Mucosa of rectum (tissue), 2 donors: ENCODE results near the gene OXSR1.

Experiments
- H3K27ac ChIP-seq, 2 donors: one replicate each; pipeline ENCODE4 v1.7.0; 2013; ENCODE audit warnings: inconsistent platforms in 2 of 2, low read depth in 2 of 2, low read length in 2 of 2
- H3K27me3 ChIP-seq, 2 donors: one replicate each; pipeline ENCODE4 v1.7.0; 2013; ENCODE audit warnings: low read length in 2 of 2; ENCODE audit not compliant: control insufficient read depth in 2 of 2, insufficient read depth in 2 of 2
- H3K36me3 ChIP-seq, 2 donors: one replicate each; pipeline ENCODE4 v1.7.0; 2013; ENCODE audit warnings: low read length in 2 of 2; ENCODE audit not compliant: control insufficient read depth in 2 of 2, insufficient read depth in 2 of 2
- H3K4me1 ChIP-seq, 2 donors: one replicate each; pipeline ENCODE4 v1.7.0; 2013; ENCODE audit warnings: low read length in 2 of 2, mild to moderate bottlenecking in 1 of 2; ENCODE audit not compliant: control insufficient read depth in 2 of 2, insufficient read depth in 2 of 2
- H3K4me3 ChIP-seq, 2 donors: one replicate each; pipeline ENCODE4 v1.7.0; 2013; ENCODE audit warnings: low read length in 2 of 2
- H3K9ac ChIP-seq, 2 donors: one replicate each; pipeline ENCODE4 v1.7.0; 2013; ENCODE audit warnings: low read length in 2 of 2, low read depth in 1 of 2, mild to moderate bottlenecking in 1 of 2
- H3K9me3 ChIP-seq, 2 donors: one replicate each; pipeline ENCODE4 v1.7.0; 2013; ENCODE audit warnings: low read length in 2 of 2; ENCODE audit not compliant: control insufficient read depth in 2 of 2
- donor health status: healthy.
- donor health status: Normal muscosa, but diverticular disease.

OXSR1 gene

GRCh38 chr3:38164952-38165721 is at the start of gene OXSR1:
Gene OXSR1, plus strand, starts transcription at chr3:38165537. Its CDS starts 340 bp downstream, at chr3:38165877.
- Histone ChIP-seq H3K4me1 (peaks cover 6 to 13% of the 10 kb centered on the region in 2 donors), H3K9ac (peak within 1 kb of the TSS; percentile 94 to 97), H3K9me3 (no peaks in the 10 kb centered on the region), H3K27me3 (no peaks in the 10 kb centered on the region), H3K36me3 (no peaks in the 10 kb centered on the region), H3K4me3 (peak within 1 kb of the TSS; percentile 87 to 90), H3K27ac (peak within 1 kb of the TSS; percentile 96 to 99)

DNA sequence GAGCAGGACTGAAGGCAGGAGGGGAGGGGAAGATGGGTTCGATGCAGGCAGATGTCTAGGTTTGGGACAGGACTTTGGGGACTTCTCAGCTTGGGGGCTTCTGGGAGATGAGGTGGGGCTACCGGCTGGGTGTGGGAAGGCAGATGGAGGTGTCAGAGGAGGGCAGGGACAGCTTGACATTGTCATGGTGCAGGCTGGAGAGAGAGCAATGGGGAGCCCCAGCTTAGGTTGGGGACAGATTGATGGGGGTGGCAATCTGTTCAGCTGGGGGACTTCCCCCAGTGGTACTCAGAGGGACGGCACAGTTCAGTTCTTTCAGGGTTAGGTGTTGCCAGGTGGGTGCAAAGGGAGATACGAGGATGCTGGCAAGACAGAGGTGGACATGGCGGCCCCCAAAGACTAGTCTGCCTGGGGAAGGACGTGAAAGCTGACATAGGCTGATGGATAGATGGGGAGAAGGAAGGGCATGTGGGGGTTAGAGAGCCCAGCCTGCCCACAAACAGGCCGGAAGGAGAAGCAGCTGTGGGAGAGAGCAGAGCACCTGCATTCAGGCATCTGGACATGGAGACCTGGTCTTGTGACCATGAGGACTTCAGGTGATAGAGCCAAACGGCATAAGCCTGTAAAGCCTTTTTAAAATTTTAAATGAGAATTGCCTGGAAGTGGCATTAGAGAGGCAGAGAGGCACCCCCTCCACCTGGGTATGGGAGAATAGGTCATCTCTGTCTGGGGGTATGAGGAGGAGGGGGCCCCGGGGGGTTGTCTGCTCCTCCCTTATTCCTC is 49.5 kb upstream of the OXSR1 start:
- H3K36me3 ChIP-seq = peaks cover 7 to 10% of the 10 kb centered on the region in 2 donors
- no peaks in the 10 kb centered on the region for H3K27me3 ChIP-seq
- H3K4me3 ChIP-seq = no peak overlapping the region
- H3K4me1 ChIP-seq = peaks cover 0 to 7% of the 10 kb centered on the region in 2 donors
- H3K27ac ChIP-seq = no peak overlapping the region
- H3K9me3 ChIP-seq = no peaks in the 10 kb centered on the region
- no peak overlapping the region for H3K9ac ChIP-seq

GRCh38 chr3:38116471-38117162 is 48.7 kb upstream of the OXSR1 start:
- no peak overlapping the region for H3K4me3 ChIP-seq
- peaks cover 0 to 7% of the 10 kb centered on the region in 2 donors for H3K4me1 ChIP-seq
- no peak overlapping the region for H3K9ac ChIP-seq
- no peak overlapping the region for H3K27ac ChIP-seq
- H3K36me3 ChIP-seq = peaks cover 14 to 18% of the 10 kb centered on the region in 2 donors
- H3K27me3 ChIP-seq = no peaks in the 10 kb centered on the region
- H3K9me3 ChIP-seq = no peaks in the 10 kb centered on the region

- Histone ChIP-seq H3K27ac (no peak overlapping the region), H3K4me3 (no peak overlapping the region), H3K9ac (no peak overlapping the region), H3K9me3 (no peaks in the 10 kb centered on the region), H3K36me3 (peaks cover 20 to 24% of the 10 kb centered on the region in 2 donors), H3K27me3 (no peaks in the 10 kb centered on the region), H3K4me1 (peaks cover 0 to 7% of the 10 kb centered on the region in 2 donors)
Observed at GRCh38 chr3:38117163-38117716, 48.1 kb upstream of the OXSR1 start.

GRCh38 chr3:38117748-38118420 is 47.5 kb upstream of the OXSR1 start:
- Histone ChIP-seq H3K36me3 (peaks cover 26 to 30% of the 10 kb centered on the region in 2 donors), H3K9me3 (no peaks in the 10 kb centered on the region), H3K4me3 (no peak overlapping the region), H3K4me1 (peaks cover 0 to 7% of the 10 kb centered on the region in 2 donors), H3K27me3 (no peaks in the 10 kb centered on the region), H3K27ac (no peak overlapping the region), H3K9ac (no peak overlapping the region)

GRCh38 chr3:38118421-38119247 is 46.7 kb upstream of the OXSR1 start:
- peaks cover 0 to 7% of the 10 kb centered on the region in 2 donors for H3K4me1 ChIP-seq
- no peaks in the 10 kb centered on the region for H3K9me3 ChIP-seq
- H3K9ac ChIP-seq = no peak overlapping the region
- peaks cover 32 to 38% of the 10 kb centered on the region in 2 donors for H3K36me3 ChIP-seq
- H3K27ac ChIP-seq = no peak overlapping the region
- no peaks in the 10 kb centered on the region for H3K27me3 ChIP-seq
- H3K4me3 ChIP-seq = no peak overlapping the region

GRCh38 chr3:38119248-38119544 is 46.1 kb upstream of the OXSR1 start:
- H3K9ac ChIP-seq = no peak overlapping the region
- no peaks in the 10 kb centered on the region for H3K9me3 ChIP-seq
- H3K27me3 ChIP-seq = no peaks in the 10 kb centered on the region
- no peak overlapping the region for H3K4me3 ChIP-seq
- peaks cover 33 to 41% of the 10 kb centered on the region in 2 donors for H3K36me3 ChIP-seq
- no peak overlapping the region for H3K27ac ChIP-seq
- H3K4me1 ChIP-seq = peaks cover 0 to 7% of the 10 kb centered on the region in 2 donors

GRCh38 chr3:38119821-38120692 is 45.3 kb upstream of the OXSR1 start:
- no peaks in the 10 kb centered on the region for H3K27me3 ChIP-seq
- no peak overlapping the region for H3K4me3 ChIP-seq
- H3K4me1 ChIP-seq = peaks cover 0 to 7% of the 10 kb centered on the region in 2 donors
- H3K9ac ChIP-seq = no peak overlapping the region
- no peak overlapping the region for H3K27ac ChIP-seq
- no peaks in the 10 kb centered on the region for H3K9me3 ChIP-seq
- H3K36me3 ChIP-seq = peaks cover 36 to 49% of the 10 kb centered on the region in 2 donors
